Neural progenitor cell (in vitro differentiated cells): ENCODE measurements around the gene TNFSF11.

ENCODE experiments used
- CTCF ChIP-seq: fragments of 200-600 bp; sonication (generic); IDR thresholded peaks from 2 replicates; pipeline ENCODE4 v1.5.1; 2017; ENCODE audit warnings: antibody characterized with exemption, mild to moderate bottlenecking
- EZH2 ChIP-seq: fragments of 200-600 bp; sonication (generic); IDR thresholded peaks from 2 replicates; pipeline ENCODE4 v1.6.1; 2017; ENCODE audit warnings: antibody characterized with exemption, mild to moderate bottlenecking, moderate library complexity
- EZH2phosphoT487 ChIP-seq: fragments of 200-600 bp; sonication (generic); IDR thresholded peaks from 2 replicates; pipeline ENCODE4 v1.6.1; 2017; ENCODE audit warnings: antibody characterized with exemption

DNA sequence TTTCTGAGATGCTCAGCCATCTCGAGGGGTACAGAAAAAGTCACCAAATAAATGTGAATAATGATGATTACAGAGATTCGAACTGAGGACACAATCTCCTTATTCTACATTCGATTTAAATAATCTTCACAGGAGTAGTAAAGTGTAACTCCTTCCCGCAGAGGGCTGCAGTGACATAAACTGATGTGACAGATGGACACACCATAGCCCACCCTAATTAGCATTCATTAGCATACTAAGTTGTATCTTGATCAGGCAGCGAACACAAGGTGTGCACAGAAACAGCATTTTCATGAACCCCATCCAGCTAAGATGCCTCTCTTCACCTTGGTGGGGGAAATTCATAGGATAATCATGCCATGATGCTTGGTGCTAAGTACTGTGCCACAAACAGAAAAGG lies 83.0 kb downstream of the TNFSF11 start:
- no peak for TF ChIP-seq CTCF
- no peak for TF ChIP-seq EZH2
- no peak for TF ChIP-seq EZH2phosphoT487
